Measurements from ENCODE around the gene OSBP2.

OSBP2 gene

GRCh38 chr22:30821863-30822215 lies 127.2 kb downstream of the OSBP2 start:
- no peak for DNase-seq

GRCh38 chr22:30822216-30823014 lies 127.7 kb downstream of the OSBP2 start:
- DNase-seq: no peak

- no peak for DNase-seq
Measured at GRCh38 chr22:30823015-30823370, 128.3 kb downstream of the OSBP2 start.

GRCh38 chr22:30824096-30824495 lies 129.4 kb downstream of the OSBP2 start:
- DNase-seq: no peak

GRCh38 chr22:30824711-30825110 lies 130.0 kb downstream of the OSBP2 start:
- DNase-seq: no peak

GRCh38 chr22:30825711-30826505 lies 131.2 kb downstream of the OSBP2 start:
- DNase-seq: no peak

- DNase-seq: no peak
Measured at GRCh38 chr22:30826670-30827355, 132.1 kb downstream of the OSBP2 start.

- DNase-seq: no peak
Measured at GRCh38 chr22:30827646-30828045, 133.0 kb downstream of the OSBP2 start.

- DNase-seq: no peak
Measured at GRCh38 chr22:30828187-30829155, 133.8 kb downstream of the OSBP2 start.

- no peak for DNase-seq
Measured at GRCh38 chr22:30829901-30830550, 135.4 kb downstream of the OSBP2 start.

- no peak for DNase-seq
Measured at GRCh38 chr22:30830907-30831306, 136.2 kb downstream of the OSBP2 start.

- DNase-seq: no peak
Measured at GRCh38 chr22:30832407-30832987, 137.8 kb downstream of the OSBP2 start.

GRCh38 chr22:30833322-30833721 lies 138.6 kb downstream of the OSBP2 start:
- no peak for DNase-seq

GRCh38 chr22:30837531-30837930 lies 142.9 kb downstream of the OSBP2 start:
- DNase-seq: no peak

- DNase-seq: no peak
Measured at GRCh38 chr22:30838111-30838510, 143.4 kb downstream of the OSBP2 start.

GRCh38 chr22:30841273-30841672 lies 146.6 kb downstream of the OSBP2 start:
- DNase-seq: no peak

GRCh38 chr22:30843245-30843644 lies 148.6 kb downstream of the OSBP2 start:
- no peak for DNase-seq

- no peak for DNase-seq
Measured at GRCh38 chr22:30847583-30847982, 152.9 kb downstream of the OSBP2 start.

- DNase-seq: no peak
Measured at GRCh38 chr22:30855266-30855665, 160.6 kb downstream of the OSBP2 start.

GRCh38 chr22:30855677-30856518 lies 161.2 kb downstream of the OSBP2 start:
- DNase-seq: no peak
